Fibroblast of lung (primary cell): ENCODE results near the gene MLLT10.
A peak's percentile ranks its signal among the peaks of the same experiment; 100 is the strongest.

Experiments used
- CTCF ChIP-seq, 2 donors: IDR thresholded peaks in 1 of 2; conservative IDR thresholded peaks in 1 of 2; 1 replicate in 1 of 2; 2 replicates in 1 of 2; pipeline ENCODE4 v1.5.1; 2011 to 2012; ENCODE audit warnings: low read length in 2 of 2, control low read depth in 1 of 2, inconsistent platforms in 1 of 2, low read depth in 1 of 2, mild to moderate bottlenecking in 1 of 2
- EZH2 ChIP-seq: IDR thresholded peaks from 2 replicates; pipeline ENCODE4 v1.5.1; 2012; ENCODE audit warnings: low read length, control low read depth, mild to moderate bottlenecking; ENCODE audit errors: missing control alignments

GRCh38 chr10:21496343-21497176 is 37.5 kb upstream of the MLLT10 start:
- TF ChIP-seq CTCF (conservative IDR thresholded peaks at IDR 0.05 in 1 of 2, IDR thresholded peaks at IDR 0.05 in 1 of 2; ENCODE audit: low read depth in 1 of 2, low read length in 2 of 2) (peak; percentile 7 to 38), EZH2 (no peak)
